Mucosa of descending colon (tissue), 3 donors: ENCODE measurements around the gene EYA2. TPM values are rescaled to one million over a fixed set of nuclear protein-coding genes. Genes with fewer than 3 reads are reported as not detected.

Source experiments
- ATAC-seq: fragments of 200-7000 bp; cut with Tn5 transposase; one replicate; pipeline ENCODE4 v1.9.1; 2020; ENCODE audit warnings: mild to moderate bottlenecking, moderate library complexity
- DNase-seq, 3 donors: peaks; one replicate each; pipeline ENCODE4 v3.0.0-alpha.2; 2020
- H3K36me3 ChIP-seq: fragments of 200-600 bp; one replicate; pipeline ENCODE4 v1.8.0; 2021; ENCODE audit warnings: low read depth, mild to moderate bottlenecking
- H3K4me1 ChIP-seq: fragments of 200-600 bp; one replicate; pipeline ENCODE4 v1.8.0; 2021; ENCODE audit warnings: low read depth, mild to moderate bottlenecking
- H3K4me3 ChIP-seq: fragments of 200-600 bp; one replicate; pipeline ENCODE4 v1.8.0; 2021; ENCODE audit warnings: mild to moderate bottlenecking
- H3K9me3 ChIP-seq: fragments of 200-600 bp; one replicate; pipeline ENCODE4 v1.8.0; 2021; ENCODE audit warnings: mild to moderate bottlenecking
- CTCF ChIP-seq: fragments of 200-600 bp; IDR thresholded peaks from one replicate; pipeline ENCODE4 v1.8.0; 2022; ENCODE audit warnings: antibody characterized with exemption, mild to moderate bottlenecking
- intact Hi-C, 2 donors: fragments of 100-400 bp; cut with DNase I in 1 of 2; cut with micrococcal nuclease in 1 of 2; formaldehyde crosslinking; loops; one replicate each; pipeline versions ENCODE4 v1.11.0 to v1.11.1; 2022; cut with DNase I, micrococcal nuclease
- total RNA-seq, 3 donors: library from RNA; stranded (reverse); fragmentation: NEBNext Ultra II Directional in 2 of 3; extraction: Animal tissue kit (Norgen Biotek cat#: 25700) in 2 of 3; gene quantifications; one replicate each; pipeline versions ENCODE4 v1.2.1 to v1.2.4, GENCODE V29; 2021 to 2023
- donor health status: DM: no; HTN: no; CAD: no; lungs with moderate emphysema.
- donor health status: DM: no; HTN: no; CAD: no.
- donor health status: DM: no; HTN: yes; CAD: no.

The EYA2 gene
- total RNA-seq, 3 donors from 2014 or later = 14.3 to 22.3 (median 19.5) TPM

- no peak for TF ChIP-seq CTCF
- Histone ChIP-seq H3K9me3 (no peaks in the 10 kb centered on the region), H3K36me3 (no peaks in the 10 kb centered on the region), H3K4me1 (no peaks in the 10 kb centered on the region), H3K4me3 (no peak overlapping the region)
- intact Hi-C loops = no loop called here
- no peak for DNase-seq
- no peak for ATAC-seq
These were observed 113.4 kb downstream of the EYA2 start for GRCh38 chr20:47007826-47008655.

GRCh38 chr20:47008842-47009518 lies 114.3 kb downstream of the EYA2 start:
- Histone ChIP-seq H3K4me3 (no peak overlapping the region), H3K9me3 (no peaks in the 10 kb centered on the region), H3K36me3 (no peaks in the 10 kb centered on the region), H3K4me1 (no peaks in the 10 kb centered on the region)
- no peak for TF ChIP-seq CTCF
- DNase-seq = peak in 1 of 3 donors; percentile 14
- ATAC-seq = peak; percentile 75
- intact Hi-C loops = no loop called here

- no peaks in the 10 kb centered on the region for H3K36me3 ChIP-seq
- DNase-seq = no peak
- H3K4me3 ChIP-seq = no peak overlapping the region
- no peaks in the 10 kb centered on the region for H3K9me3 ChIP-seq
- ATAC-seq = no peak
- intact Hi-C loops = no loop called here
- TF ChIP-seq CTCF = no peak
- H3K4me1 ChIP-seq = no peaks in the 10 kb centered on the region
These were observed 115.1 kb downstream of the EYA2 start for GRCh38 chr20:47009784-47010183.

GRCh38 chr20:47011984-47012383 lies 117.3 kb downstream of the EYA2 start:
- ATAC-seq = no peak
- TF ChIP-seq CTCF = no peak
- Histone ChIP-seq H3K4me1 (no peaks in the 10 kb centered on the region), H3K36me3 (no peaks in the 10 kb centered on the region), H3K4me3 (no peak overlapping the region), H3K9me3 (no peaks in the 10 kb centered on the region)
- intact Hi-C loops = no loop called here
- DNase-seq = no peak

GRCh38 chr20:47013606-47014005 lies 119.0 kb downstream of the EYA2 start:
- H3K4me1 ChIP-seq = no peaks in the 10 kb centered on the region
- DNase-seq (no peak), ATAC-seq (no peak)
- intact Hi-C loops = no loop called here
- H3K4me3 ChIP-seq = no peak overlapping the region
- no peaks in the 10 kb centered on the region for H3K36me3 ChIP-seq
- no peaks in the 10 kb centered on the region for H3K9me3 ChIP-seq
- no peak for TF ChIP-seq CTCF
